SU-DHL-6 (cell line): ENCODE results near the gene POFUT1.
"Not testable (repeated sequence)": the region's sequence is repeated elsewhere in the genome, so short reads cannot be mapped to it uniquely, and the experiment has no call there.

Experiments used
- CTCF ChIP-seq: fragments of 200-600 bp; sonication (generic); IDR thresholded peaks from one replicate; pipeline ENCODE4 v1.5.1; 2017; ENCODE audit warnings: antibody characterized with exemption, mild to moderate bottlenecking, low read length, moderate library complexity; ENCODE audit not compliant: insufficient read depth, poor library complexity, severe bottlenecking
- EZH2phosphoT487 ChIP-seq: fragments of 200-600 bp; sonication (generic), shearing (Covaris generic); conservative IDR thresholded peaks from 2 replicates; pipeline ENCODE4 v1.6.1; 2018; ENCODE audit warnings: mild to moderate bottlenecking, antibody characterized with exemption, low read length, moderate library complexity, mixed read lengths

DNA sequence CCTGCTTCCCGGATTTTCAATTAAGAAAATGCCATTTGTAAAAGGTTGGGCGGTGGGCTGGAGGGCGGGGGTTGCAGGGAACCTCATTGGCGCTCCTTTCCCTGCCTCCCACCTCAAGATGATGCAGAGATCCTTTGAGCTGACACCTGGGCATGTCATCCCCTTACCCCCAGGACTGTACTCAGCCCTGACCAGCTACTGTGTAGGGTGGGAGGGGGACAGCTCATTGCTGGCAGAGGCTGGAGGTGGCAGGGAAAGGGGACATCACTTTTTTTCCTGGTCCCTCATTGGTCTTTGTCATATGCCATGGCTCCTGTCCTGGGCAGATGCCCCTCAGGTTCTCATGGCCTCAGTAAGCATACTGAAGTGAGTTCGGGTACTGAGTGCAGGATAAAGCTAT is 14.3 kb upstream of the POFUT1 start:
- TF ChIP-seq CTCF, EZH2phosphoT487: not testable (repeated sequence)
